Measurements from ENCODE around the gene KRTAP5-10.
"Not testable (repeated sequence)": the region's sequence is repeated elsewhere in the genome, so short reads cannot be mapped to it uniquely, and the experiment has no call there.

KRTAP5-10 gene

DNA sequence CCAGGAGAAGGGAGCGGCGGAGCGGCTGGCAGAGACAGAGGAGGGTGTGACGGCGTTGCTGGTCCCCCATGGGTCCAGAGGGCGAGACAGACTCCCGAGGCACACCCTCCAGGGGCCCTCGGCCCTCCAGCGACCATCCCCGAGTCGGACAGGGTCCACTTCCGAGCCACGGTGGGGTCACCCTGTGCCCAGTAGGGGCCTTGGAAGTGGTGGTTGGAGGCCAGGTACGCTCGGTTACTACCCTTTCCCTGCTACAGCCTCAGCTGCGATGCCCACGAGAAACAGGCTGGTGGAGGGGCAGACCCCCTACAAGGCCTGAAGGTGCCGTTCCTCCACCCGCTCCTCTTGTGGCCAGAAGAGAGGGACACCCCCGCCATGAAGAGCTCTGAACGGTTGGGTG is 42.9 kb downstream of the KRTAP5-10 start:
- not testable (repeated sequence) for DNase-seq (ENCODE audit: low spot score)

DNA sequence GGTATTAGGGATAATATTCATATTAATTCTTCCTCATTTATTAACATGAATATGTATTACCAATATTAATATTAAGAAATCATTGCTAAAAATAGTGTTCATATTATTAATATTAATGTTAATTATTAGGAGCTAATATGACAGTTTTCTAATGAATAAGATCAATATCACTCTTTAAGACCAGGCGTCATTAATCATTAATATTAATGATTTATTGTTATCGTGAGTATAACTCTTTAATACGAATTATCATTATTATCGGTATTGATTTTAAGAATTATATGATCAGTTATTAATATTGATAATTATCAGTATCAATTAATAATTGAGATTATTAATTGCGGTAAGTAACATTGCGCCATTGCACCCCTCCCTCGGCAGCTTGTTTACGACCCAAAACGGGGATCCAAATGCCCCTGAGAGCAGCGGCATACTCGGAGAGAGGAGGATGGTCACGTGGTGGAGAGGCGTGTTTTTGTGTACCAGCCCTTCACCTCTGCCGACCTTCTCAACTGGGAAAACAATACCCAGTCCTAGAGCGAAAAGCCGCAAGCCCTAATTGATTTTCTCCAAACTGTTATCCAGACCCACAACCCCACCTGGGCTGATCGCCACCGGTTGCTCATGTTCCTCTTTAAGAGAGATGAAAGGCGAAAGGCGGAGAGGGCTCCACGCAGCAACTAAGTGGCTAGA is 46.0 kb downstream of the KRTAP5-10 start:
- not testable (repeated sequence) for DNase-seq (ENCODE audit: low spot score)

DNA sequence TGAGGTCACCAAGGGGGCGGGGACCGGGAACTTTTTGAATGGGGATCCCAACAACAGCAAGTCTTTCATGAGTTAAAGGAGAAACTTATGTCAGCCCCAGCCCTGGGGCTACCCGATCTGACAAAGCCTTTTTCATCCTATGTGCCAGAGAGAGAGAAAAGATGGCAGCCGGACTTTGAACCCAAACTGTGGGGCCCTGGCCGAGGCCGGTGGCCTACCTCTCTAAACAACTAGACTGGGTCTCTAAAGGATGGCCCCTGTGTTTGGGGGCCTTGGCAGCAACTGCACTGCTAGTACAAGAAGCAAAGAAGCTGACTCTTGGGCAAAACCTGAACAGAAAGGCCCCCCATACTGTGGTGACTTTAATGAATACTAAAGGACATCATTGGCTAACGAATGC is 48.6 kb downstream of the KRTAP5-10 start:
- not testable (repeated sequence) for DNase-seq (ENCODE audit: low spot score)

- not testable (repeated sequence) for DNase-seq (ENCODE audit: low spot score)
These were observed 49.1 kb downstream of the KRTAP5-10 start for GRCh38 chr11:71614366-71614917.

- DNase-seq (ENCODE audit: low spot score), result not testable (repeated sequence)
These were observed 49.6 kb downstream of the KRTAP5-10 start for GRCh38 chr11:71615003-71615402.

Small RNA genes within 50 kb of the gene (small RNA-seq; reads per million reads assigned to genes)
- gene AP000867.1 (0 reads per million in 2 experiments), gene KRTAP5-14P (0 reads per million in 2 experiments)

All from SK-N-DZ (cell line).